ENCODE measurements around the gene NYAP2. TPM values are rescaled to one million over a fixed set of nuclear protein-coding genes. Genes with fewer than 3 reads are reported as not detected.

The NYAP2 gene
- total RNA-seq, 1 donor from 2014 or later, result not detected

DNA sequence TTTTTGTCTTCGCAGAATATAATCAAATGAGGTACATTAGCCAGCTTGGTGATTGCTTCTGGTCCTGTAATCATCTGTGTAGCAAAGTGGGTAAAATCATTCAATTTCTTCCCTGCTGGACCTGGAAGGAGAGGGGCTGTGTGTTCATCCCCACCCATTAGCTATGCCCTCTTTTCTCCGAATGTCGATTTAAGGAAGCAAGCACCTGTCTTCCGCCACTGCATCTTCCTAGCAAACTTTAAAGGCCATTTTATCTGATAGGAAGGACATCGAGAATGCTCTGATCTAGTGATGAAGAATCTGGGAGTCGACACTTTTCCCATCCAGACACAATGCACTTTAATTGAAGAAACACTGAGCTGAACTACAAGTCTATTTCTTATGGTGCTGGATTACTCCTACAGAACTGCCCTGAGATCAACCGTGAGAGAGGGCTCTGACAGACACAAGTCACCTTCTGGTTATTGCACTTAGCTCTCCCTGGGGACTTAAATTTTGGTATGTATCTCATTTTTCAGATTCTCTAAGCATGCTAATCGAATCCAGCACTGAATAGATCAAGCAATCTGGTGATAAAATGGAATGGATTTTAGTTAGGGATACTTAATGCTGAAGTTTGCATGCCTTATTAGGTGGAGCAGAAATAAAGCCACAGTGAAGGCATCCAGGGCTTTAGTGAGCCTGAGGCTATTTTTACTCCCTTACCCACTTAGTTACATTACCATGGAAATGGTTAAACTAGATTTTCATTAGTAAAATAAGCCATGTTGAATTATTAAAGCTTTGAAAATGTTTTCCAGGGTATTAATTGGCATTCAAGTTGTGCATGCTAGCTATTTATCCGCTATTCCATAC is 1.3 kb downstream of the NYAP2 start:
- H3K27me3 ChIP-seq (ENCODE audit: low read depth), result no peaks in the 10 kb centered on the region
- intact Hi-C loops (cut with micrococcal nuclease), result no loop called here
- no peaks in the 10 kb centered on the region for H3K36me3 ChIP-seq
- no peak for DNase-seq
- no peak overlapping the region for H3K27ac ChIP-seq (replicated peaks)
- H3K4me3 ChIP-seq, result no peak overlapping the region
- TF ChIP-seq, protein P1, sequence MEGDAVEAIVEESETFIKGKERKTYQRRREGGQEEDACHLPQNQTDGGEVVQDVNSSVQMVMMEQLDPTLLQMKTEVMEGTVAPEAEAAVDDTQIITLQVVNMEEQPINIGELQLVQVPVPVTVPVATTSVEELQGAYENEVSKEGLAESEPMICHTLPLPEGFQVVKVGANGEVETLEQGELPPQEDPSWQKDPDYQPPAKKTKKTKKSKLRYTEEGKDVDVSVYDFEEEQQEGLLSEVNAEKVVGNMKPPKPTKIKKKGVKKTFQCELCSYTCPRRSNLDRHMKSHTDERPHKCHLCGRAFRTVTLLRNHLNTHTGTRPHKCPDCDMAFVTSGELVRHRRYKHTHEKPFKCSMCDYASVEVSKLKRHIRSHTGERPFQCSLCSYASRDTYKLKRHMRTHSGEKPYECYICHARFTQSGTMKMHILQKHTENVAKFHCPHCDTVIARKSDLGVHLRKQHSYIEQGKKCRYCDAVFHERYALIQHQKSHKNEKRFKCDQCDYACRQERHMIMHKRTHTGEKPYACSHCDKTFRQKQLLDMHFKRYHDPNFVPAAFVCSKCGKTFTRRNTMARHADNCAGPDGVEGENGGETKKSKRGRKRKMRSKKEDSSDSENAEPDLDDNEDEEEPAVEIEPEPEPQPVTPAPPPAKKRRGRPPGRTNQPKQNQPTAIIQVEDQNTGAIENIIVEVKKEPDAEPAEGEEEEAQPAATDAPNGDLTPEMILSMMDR (IDR thresholded peaks at IDR 0.05; ENCODE audit: borderline replicate concordance), result no peak
- H3K9me3 ChIP-seq (replicated peaks), result no peaks in the 10 kb centered on the region
- no peaks in the 10 kb centered on the region for H3K4me1 ChIP-seq

DNA sequence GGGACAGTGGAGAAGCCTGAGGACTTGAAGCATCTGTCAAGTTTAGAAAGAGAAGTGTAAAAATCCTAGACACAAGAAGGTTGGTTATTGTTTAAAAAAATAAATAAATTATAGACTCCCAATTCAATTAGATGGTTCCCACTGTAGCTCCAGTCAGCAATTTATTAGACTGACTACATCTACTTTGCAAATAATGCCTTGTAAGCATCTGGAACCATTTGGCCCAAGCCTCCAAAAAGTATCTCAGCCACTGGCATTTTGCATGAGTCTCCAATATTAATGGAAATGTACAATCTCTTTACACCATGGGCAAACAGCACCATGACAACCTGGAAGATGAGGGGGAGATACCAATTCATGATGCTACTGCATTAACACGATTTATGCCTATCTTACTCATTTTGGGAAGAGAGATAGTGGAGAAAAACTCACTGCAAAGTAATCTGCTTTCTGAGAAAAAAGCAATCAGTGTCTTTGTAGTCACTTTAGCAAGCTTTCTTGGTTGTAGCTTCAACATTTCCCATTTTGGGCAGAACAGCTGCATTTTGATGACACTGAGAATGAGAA is 2.8 kb downstream of the NYAP2 start:
- H3K4me3 ChIP-seq, result no peak overlapping the region
- DNase-seq, result no peak
- no peaks in the 10 kb centered on the region for H3K36me3 ChIP-seq
- no peaks in the 10 kb centered on the region for H3K27me3 ChIP-seq (ENCODE audit: low read depth)
- TF ChIP-seq, protein P1 (IDR thresholded peaks at IDR 0.05; ENCODE audit: borderline replicate concordance), result no peak
- no peaks in the 10 kb centered on the region for H3K9me3 ChIP-seq (replicated peaks)
- no peaks in the 10 kb centered on the region for H3K4me1 ChIP-seq
- intact Hi-C loops (cut with micrococcal nuclease), result no loop called here
- no peak overlapping the region for H3K27ac ChIP-seq (replicated peaks)

DNA sequence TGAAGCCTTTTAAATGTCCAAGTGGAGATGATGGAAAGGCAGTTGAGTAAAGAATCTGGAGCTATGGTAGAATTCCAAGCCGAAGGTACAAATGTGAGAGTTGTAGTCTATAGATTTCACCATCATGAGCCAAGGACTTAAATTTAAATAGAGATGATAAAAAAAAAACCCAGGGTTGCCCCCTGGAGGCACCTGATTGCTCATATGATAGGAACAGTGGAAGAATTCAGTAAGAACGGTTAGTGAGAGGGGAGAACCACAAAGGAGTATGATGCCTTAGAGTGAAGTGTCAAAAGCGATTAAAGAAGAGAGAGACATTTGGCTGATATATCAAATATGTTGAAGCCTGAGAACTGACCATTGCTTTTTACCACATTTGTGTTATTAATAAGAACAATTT is 11.9 kb downstream of the NYAP2 start:
- Histone ChIP-seq H3K27me3 (ENCODE audit: low read depth) (no peaks in the 10 kb centered on the region), H3K36me3 (no peaks in the 10 kb centered on the region), H3K4me3 (no peak overlapping the region), H3K9me3 (replicated peaks) (no peaks in the 10 kb centered on the region), H3K27ac (replicated peaks) (no peak overlapping the region), H3K4me1 (no peaks in the 10 kb centered on the region)
- intact Hi-C loops (cut with micrococcal nuclease), result no loop called here
- TF ChIP-seq, protein P1 (IDR thresholded peaks at IDR 0.05; ENCODE audit: borderline replicate concordance), result no peak
- DNase-seq, result no peak

DNA sequence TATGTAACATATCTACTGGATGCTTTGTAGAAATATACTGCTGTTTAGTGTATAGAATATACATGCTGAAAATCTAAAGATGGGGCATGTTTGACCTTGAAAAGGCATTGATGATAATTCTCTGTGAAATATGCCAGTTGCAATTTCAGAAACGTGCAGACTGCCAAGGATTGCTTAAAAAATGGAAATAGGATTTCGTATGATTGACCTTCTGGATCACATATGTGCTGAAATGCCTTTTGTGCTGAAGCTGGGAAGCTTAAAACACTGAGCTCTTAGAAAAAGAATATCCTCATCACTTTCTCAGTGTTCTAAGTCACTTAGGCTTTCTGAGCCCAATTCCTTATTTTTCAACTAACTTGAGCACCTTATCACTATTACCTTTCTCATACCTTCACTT is 14.3 kb downstream of the NYAP2 start:
- Histone ChIP-seq H3K4me1 (no peaks in the 10 kb centered on the region), H3K36me3 (no peaks in the 10 kb centered on the region), H3K9me3 (replicated peaks) (no peaks in the 10 kb centered on the region), H3K27ac (replicated peaks) (no peak overlapping the region), H3K27me3 (ENCODE audit: low read depth) (no peaks in the 10 kb centered on the region), H3K4me3 (no peak overlapping the region)
- intact Hi-C loops (cut with micrococcal nuclease), result no loop called here
- TF ChIP-seq, protein P1 (IDR thresholded peaks at IDR 0.05; ENCODE audit: borderline replicate concordance), result no peak
- DNase-seq, result no peak

DNA sequence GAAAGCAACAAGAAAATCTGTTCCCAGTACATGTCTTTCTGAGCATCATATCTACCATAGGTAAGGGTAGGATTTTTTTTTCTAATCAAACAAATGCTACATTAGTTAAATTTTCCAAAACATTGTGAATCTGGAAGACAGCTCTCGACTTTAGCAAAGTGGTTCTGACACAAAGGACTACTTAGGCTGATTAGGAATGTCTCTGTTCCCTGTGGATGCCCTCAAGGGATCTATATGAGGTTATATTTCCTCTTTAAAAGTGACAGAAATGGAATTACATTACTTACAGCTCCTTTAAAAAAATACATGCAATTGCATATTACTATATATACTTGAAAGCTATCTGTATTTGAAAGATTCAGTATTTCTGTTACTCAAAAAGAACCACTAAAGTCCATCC is 15.4 kb downstream of the NYAP2 start:
- intact Hi-C loops (cut with micrococcal nuclease), result no loop called here
- Histone ChIP-seq H3K27ac (replicated peaks) (no peak overlapping the region), H3K4me3 (no peak overlapping the region), H3K36me3 (no peaks in the 10 kb centered on the region), H3K27me3 (ENCODE audit: low read depth) (no peaks in the 10 kb centered on the region), H3K4me1 (no peaks in the 10 kb centered on the region), H3K9me3 (replicated peaks) (no peaks in the 10 kb centered on the region)
- TF ChIP-seq, protein P1 (IDR thresholded peaks at IDR 0.05; ENCODE audit: borderline replicate concordance), result no peak
- DNase-seq, result no peak
